Inflammatory macrophage treated with lipopolysaccharide for 4 hours (primary cell): ENCODE measurements around the gene ZNF536.

Source experiments
- DNase-seq: peaks from one replicate; pipeline ENCODE4 v3.0.0-alpha.2; 2020

The ZNF536 gene

DNA sequence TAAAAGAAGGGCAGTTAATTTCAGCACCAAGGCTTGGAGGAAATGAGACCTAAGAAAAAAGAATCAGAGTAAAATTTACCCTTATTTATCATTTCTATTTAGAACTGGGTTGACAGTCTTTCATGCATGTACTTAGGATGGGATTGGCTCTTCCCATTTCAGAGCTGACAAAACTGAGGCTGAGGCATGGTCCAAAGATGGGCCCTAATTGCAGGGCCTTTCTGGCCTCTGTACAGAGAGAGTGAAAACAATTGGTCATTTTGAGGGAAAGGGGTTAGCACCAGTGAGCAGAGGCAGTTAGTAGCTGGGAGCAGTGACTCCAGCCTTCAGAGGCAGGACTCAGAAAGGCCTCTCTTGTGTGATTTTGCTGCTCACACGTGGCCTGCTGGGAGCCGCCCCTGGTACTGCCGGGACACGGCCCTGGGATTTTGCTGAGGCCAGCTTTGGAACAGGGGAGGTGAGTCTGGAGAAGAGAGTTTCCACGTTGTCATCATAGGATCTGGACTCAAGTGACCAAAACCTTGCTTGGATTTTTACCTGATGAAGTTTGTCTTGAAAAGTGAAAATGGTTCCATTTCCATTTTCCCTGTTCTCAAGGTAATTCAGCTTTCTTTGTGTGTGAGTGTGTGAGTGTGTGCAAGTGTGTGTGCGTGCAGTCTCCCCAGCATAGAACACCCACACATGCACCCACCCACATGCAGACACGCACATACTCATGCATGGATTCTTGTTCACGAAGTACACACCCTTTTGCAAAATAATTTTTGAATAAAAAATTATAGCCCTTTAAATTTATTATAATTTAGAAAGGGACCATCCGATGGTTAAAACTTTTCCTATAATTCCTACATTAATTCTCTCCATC is at the start of gene ZNF536:
Gene ZNF536, plus strand, starts transcription at position 425 of the 865 bp plus-strand sequence. CDS start 71,179 bp downstream, outside the sequence.
- no peak for DNase-seq

GRCh38 chr19:30322641-30323320 is 49.4 kb upstream of the ZNF536 start:
- DNase-seq = no peak

GRCh38 chr19:30323904-30324303 is 48.3 kb upstream of the ZNF536 start:
- no peak for DNase-seq

- no peak for DNase-seq
These were observed 47.2 kb upstream of the ZNF536 start for GRCh38 chr19:30324982-30325381.

- DNase-seq = no peak
These were observed 46.4 kb upstream of the ZNF536 start for GRCh38 chr19:30325676-30326392.

GRCh38 chr19:30326393-30326710 is 45.8 kb upstream of the ZNF536 start:
- no peak for DNase-seq

- no peak for DNase-seq
These were observed 44.9 kb upstream of the ZNF536 start for GRCh38 chr19:30327331-30327730.

DNA sequence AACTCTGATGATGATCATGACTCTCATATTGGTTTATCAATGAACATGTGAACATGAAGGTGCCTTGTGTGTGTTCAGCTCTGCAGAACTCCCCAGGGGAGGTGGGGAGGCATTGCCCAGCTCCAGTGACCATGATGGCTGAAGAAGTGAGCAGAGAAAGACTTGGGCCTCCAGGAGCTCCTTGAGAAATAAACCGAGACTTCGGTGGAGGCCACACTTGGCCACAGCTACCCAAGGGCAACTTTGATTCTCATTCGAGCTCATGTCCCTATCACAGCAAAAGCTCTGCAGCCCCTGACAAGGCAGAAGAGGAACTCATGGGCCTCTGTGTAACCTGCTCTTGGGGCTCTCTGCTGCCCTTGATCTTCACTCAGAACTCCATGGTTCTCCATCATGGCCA is 44.1 kb upstream of the ZNF536 start:
- no peak for DNase-seq

DNA sequence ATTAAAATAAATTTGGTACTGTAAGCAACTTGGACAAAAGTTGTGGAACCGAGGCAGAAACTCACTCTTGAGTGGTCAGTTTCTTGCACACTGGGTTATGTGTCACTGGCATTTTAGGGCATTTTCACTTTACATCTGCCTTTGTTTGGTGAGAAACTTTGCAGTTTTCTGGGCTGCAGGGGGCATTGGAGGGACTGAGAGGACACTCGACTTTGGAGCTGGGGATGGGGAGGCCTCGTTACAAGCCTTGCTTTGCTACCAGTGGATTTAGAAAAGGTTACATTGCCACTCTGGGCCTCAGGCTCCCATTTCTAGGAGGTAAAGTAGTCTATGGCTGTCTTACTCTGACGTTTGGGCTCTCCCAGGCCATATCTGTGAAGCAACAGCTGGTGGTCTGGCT is 41.9 kb upstream of the ZNF536 start:
- no peak for DNase-seq

GRCh38 chr19:30332445-30333234 is 39.5 kb upstream of the ZNF536 start:
- no peak for DNase-seq

DNA sequence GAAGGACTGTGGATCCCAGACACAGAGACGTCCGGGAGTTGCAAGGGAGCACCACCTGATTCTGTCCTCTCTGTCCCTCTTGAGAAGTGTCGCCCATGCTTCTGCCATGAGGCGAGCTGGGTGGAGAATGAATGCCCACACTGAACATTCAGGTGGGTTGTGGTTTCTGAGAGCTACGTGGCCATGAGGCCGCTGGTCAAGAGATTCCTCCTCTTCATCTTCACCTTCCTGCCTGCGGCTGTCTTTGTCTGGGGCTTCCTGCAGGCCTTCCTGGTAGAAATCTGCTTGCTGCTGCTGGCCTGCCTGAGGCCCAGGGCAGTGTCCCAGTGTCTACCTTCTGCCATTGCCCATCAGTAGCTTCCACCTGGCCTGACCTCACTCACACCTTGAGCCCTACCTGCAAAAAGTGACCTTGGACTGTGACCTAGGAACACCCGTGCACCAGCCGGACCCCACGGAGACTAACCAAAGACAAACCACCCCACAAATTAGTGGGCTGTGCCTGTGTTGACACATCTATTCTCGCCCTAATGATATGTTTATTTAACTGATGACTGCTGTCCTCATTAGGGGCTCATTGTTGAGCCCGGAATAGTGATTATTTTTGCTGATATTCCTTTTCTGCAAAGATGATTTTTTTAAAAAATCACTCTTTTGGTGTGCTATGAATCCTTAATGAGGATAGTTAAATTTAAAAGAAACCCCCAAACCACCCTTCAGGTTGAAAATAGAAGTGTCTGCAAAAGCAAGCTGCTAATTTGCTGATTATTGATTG is 38.7 kb upstream of the ZNF536 start:
- DNase-seq = no peak

DNA sequence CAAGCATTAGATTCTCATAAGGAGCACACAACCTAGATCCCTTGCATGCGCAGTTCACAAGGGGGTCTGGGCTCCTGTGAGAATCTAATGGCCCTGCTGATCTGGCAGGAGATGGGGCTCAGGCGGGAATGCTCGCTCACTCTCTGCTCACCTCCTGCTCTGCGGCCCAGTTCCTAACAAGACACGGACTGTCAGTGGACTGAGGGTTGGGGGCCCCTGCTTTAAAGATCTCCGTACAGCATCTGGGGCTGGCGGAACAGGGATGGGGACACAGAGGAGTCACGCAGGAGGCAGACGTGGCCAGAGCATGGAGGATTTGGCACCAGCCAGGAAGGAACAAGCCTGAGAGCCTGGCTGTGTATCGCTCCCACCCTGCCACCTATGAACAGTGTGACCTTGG is 37.3 kb upstream of the ZNF536 start:
- no peak for DNase-seq

DNA sequence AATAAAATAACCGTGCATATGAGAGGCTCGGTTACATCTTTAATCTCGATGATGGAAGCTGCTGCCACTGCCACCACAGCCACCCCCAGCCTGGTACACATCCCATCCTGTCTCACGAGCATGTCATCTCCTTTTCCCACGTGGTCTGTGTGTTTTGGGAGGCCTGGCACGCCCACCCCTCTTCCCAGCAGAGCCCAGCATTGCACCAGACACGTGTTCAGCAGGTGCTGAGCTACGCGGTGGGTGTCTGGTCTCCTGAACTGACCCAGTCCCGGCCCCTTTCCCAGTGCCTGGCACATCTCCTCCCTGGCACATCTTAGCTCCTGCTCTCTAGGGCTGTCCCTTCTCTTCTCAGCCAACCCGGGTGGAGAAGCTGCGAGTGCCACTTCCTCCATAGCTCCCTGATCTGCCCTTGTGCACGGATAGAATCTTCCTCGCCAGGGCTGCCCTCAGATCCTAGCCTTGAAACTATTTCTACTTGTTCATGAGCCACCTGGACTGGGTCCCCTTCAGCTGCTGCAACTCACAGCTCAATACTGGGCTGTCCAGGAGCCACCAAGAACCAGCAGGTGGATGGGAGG is 36.8 kb upstream of the ZNF536 start:
- no peak for DNase-seq

- no peak for DNase-seq
These were observed 35.9 kb upstream of the ZNF536 start for GRCh38 chr19:30336290-30336689.

DNA sequence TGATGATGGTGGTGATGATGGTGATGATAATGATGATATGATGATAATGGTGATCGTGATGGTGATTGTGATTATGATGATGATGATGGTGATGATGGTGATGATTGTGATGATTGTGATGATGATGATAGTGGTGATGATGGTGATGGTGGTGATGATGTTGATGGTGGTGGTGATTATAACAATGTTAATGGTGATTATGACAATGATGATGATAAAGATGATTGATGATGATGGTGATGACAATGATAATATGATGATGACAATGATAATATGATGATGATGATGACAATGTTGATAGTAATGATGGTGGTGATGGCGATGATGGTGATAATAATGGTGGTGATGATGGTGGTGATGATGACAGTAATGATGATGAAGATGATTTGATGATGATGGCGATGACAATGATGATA is 34.1 kb upstream of the ZNF536 start:
- no peak for DNase-seq

GRCh38 chr19:30338878-30339623 is 33.1 kb upstream of the ZNF536 start:
- no peak for DNase-seq

DNA sequence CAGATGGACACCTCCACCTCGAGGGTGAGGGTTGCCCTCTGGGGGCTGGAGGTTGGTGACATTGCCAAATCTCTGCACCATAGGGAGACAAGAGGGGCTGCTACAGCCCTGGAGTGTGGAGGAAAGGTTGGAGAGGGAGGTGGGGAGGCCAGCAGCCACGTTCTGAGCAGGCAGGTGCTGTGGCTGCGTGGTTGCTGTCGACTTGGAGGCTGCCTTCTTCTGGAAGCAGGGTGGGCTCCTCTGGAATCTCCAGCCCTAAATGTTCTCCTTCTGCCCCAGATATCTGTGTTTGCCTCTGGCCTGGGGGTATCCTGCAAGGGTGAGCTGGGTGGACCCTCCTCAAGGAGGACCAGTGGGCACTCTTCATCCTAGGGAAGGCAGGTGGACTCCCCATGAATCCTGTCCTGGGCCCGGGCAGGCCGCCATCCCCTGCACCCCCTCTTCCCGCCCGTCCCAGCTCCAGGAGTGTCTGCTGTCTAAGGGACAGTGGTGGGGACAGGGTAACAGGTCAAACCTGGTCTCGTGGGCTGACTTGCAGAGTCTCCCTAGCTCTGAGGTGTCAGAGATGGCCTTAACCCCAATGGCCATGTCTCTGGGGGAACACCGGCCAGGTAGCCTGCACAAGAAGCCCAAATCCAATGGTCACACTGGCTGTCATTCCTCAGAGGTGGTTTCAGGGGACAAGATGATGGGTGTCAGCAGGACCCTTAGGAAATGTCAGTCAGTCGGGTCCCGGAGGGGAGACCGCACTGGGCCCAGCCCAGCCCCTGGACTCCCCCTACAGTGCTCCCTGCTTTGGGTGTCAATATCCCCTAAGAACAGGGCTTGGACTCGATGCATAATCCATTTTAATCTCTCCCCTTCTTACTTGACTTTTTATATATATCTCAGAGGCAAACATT is 32.3 kb upstream of the ZNF536 start:
- no peak for DNase-seq

GRCh38 chr19:30340771-30341561 is 31.2 kb upstream of the ZNF536 start:
- DNase-seq = no peak

DNA sequence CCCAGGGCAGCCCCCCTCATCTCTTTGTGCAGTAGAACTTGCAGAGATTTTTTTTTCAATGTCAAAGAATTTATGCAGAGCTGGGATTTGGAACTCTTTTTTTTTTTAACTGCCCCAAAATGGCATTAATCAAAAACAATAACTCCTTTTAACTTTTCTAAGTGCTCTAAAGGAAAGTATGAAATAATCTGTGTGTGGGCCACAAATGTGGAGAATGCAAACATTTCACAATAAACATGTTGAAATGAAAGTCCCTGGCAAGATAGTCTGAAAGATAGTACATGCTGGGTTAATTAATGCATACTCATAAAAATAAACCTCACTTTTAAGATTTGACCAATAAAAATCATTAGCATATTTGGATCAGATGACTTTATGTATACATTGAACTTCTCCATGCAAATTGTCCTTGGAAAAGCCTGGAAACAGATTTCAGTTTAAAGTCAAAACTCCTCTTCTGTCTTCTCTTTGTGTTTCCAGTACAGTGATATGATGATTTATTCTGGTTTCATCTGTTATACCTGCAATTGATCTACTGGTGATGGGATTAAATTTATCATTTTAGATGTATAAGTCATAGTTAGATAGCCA is 30.5 kb upstream of the ZNF536 start:
- DNase-seq = no peak
